Mesenteric fat pad (tissue), 1 donor: ENCODE results near the gene ALOX5AP. TPM values are rescaled to one million over a fixed set of nuclear protein-coding genes. Genes with fewer than 3 reads are reported as not detected.

ENCODE experiments used
- total RNA-seq: library from RNA; stranded (reverse); fragmentation: NEBNext Ultra II Directional; extraction: Animal tissue kit (Norgen Biotek cat#: 25700); gene quantifications from one replicate; pipeline ENCODE4 v1.2.1, GENCODE V29; 2021
- donor health status: DM: yes; HTN: yes; CAD: no.

Gene ALOX5AP
- total RNA-seq, 1 donor from 2014 or later: 66.9 TPM

Other genes starting within 250 kb of the ALOX5AP start
- gene USPL1, start 117.6 kb upstream of the ALOX5AP start, total RNA-seq: 17.1 TPM
- 187 TPM for gene MEDAG, start 170.7 kb downstream of the ALOX5AP start, total RNA-seq
- gene TEX26, start 197.1 kb downstream of the ALOX5AP start, total RNA-seq: 0.45 TPM